GM12878 (cell line): ENCODE measurements around the gene AMBP. TPM values are rescaled to one million over a fixed set of nuclear protein-coding genes. Genes with fewer than 3 reads are reported as not detected.

Experiments used
- ATAC-seq: fragments of 200-7000 bp; cut with Tn5 transposase; 3 replicates; pipeline ENCODE4 v1.9.1; 2020; ENCODE audit warnings: mild to moderate bottlenecking, moderate library complexity
- BruUV-seq: library from RNA; stranded (reverse); fragments of 400-500 nt; replicated peaks from 2 replicates; lab custom pipeline; 2021; lab: Mats Ljungman, UMichigan
- CTCF ChIA-PET: fragments of 300-600 bp; sonication (Branson Sonifier 250); formaldehyde crosslinking; extraction: SDS; loops from one replicate; lab custom pipeline; 2021; ENCODE audit warnings: inconsistent platforms; lab: Yijun Ruan, JAX
- POLR2A ChIA-PET: fragments of 350-600 bp; formaldehyde crosslinking; extraction: SDS; loops from one replicate; lab custom pipeline; 2021; ENCODE audit warnings: inconsistent platforms; lab: Charles Lee
- RAD21 ChIA-PET: fragments of 300-600 bp; sonication (Branson Sonifier 250); formaldehyde crosslinking; loops from one replicate; lab custom pipeline; 2023; ENCODE audit warnings: antibody characterized with exemption; ENCODE audit not compliant: unreplicated experiment; lab: Charles Lee
- SMC1A ChIA-PET: fragments of 300-600 bp; sonication (Branson Sonifier 250); formaldehyde crosslinking; loops from one replicate; lab custom pipeline; 2023; ENCODE audit not compliant: unreplicated experiment, uncharacterized antibody; lab: Charles Lee
- DNase-seq: peaks from one replicate; pipeline ENCODE4 v3.0.0-alpha.2; 2011; ENCODE audit warnings: low read depth, low spot score
- FAIRE-seq: peaks from 3 replicates; lab custom pipeline; 2011; peaks lifted over from hg19 to GRCh38; lab: Jason Lieb, UNC
- H2AFZ ChIP-seq: 2 replicates; pipeline ENCODE4 v1.6.0; 2011; ENCODE audit warnings: low read depth, low read length, control low read depth; ENCODE audit not compliant: control insufficient read depth
- H3K27ac ChIP-seq: 2 replicates; pipeline ENCODE4 v1.5.1; 2011; ENCODE audit warnings: control low read depth; ENCODE audit not compliant: control insufficient read depth, insufficient read depth
- H3K27me3 ChIP-seq, 2 experiments: replicated peaks in 1 of 2; 2 replicates each; pipeline versions ENCODE4 v1.6.0 to v1.6.1; 2011; ENCODE audit warnings: low read length in 1 of 2; ENCODE audit not compliant: control insufficient read depth in 2 of 2, insufficient read depth in 2 of 2
- H3K36me3 ChIP-seq, 2 experiments: 2 replicates each; pipeline ENCODE4 v1.5.1; 2011; ENCODE audit warnings: low read length in 1 of 2; ENCODE audit not compliant: control insufficient read depth in 2 of 2, insufficient read depth in 2 of 2
- H3K4me1 ChIP-seq: 2 replicates; pipeline ENCODE4 v1.6.1; 2011; ENCODE audit warnings: mild to moderate bottlenecking, low read length, moderate library complexity, mixed read lengths; ENCODE audit not compliant: control insufficient read depth, insufficient read depth
- H3K4me2 ChIP-seq: 2 replicates; pipeline ENCODE4 v1.6.0; 2011; ENCODE audit warnings: control low read depth; ENCODE audit not compliant: control insufficient read depth, insufficient read depth
- H3K4me3 ChIP-seq: fragments of 200-600 bp; sonication (generic); 2 replicates; pipeline ENCODE4 v1.5.1; 2016
- H3K79me2 ChIP-seq: 2 replicates; pipeline ENCODE4 v1.6.0; 2011; ENCODE audit warnings: low read length; ENCODE audit not compliant: control insufficient read depth, insufficient read depth
- H3K9ac ChIP-seq: 2 replicates; pipeline ENCODE4 v1.8.0; 2011; ENCODE audit warnings: low read length, control low read depth, mixed read lengths; ENCODE audit not compliant: control insufficient read depth, insufficient read depth
- H3K9me3 ChIP-seq: replicated peaks from 3 replicates; pipeline ENCODE4 v1.5.1; 2011; ENCODE audit warnings: mild to moderate bottlenecking, low read length; ENCODE audit not compliant: control insufficient read depth, insufficient read depth
- H4K20me1 ChIP-seq: 2 replicates; pipeline ENCODE4 v1.6.0; 2011; ENCODE audit not compliant: control insufficient read depth, insufficient read depth
- CBX3 ChIP-seq: fragments of 200-600 bp; sonication (generic); IDR thresholded peaks from 2 replicates; pipeline ENCODE4 v1.6.1; 2016; ENCODE audit warnings: low read depth, borderline replicate concordance
- CHD2 ChIP-seq: IDR thresholded peaks from 2 replicates; pipeline ENCODE4 v1.6.1; 2011; ENCODE audit warnings: low read depth, low read length, improper control_type of control experiment, borderline replicate concordance
- DPF2 ChIP-seq: fragments of 450-650 bp; IDR thresholded peaks from 2 replicates; pipeline ENCODE4 v1.6.1; 2017; ENCODE audit warnings: mild to moderate bottlenecking
- IKZF1 ChIP-seq: fragments of 450-650 bp; conservative IDR thresholded peaks from 2 replicates; pipeline ENCODE4 v1.6.1; 2017; ENCODE audit warnings: antibody characterized with exemption, mild to moderate bottlenecking
- IKZF2 ChIP-seq, 2 experiments: fragments of 450-650 bp; IDR thresholded peaks; 2 replicates each; pipeline ENCODE4 v1.6.1; 2017; ENCODE audit warnings: mild to moderate bottlenecking in 2 of 2, moderate library complexity in 2 of 2
- LARP7 ChIP-seq: fragments of 450-650 bp; IDR thresholded peaks from 2 replicates; pipeline ENCODE4 v1.6.1; 2017; ENCODE audit warnings: mild to moderate bottlenecking
- MEF2A ChIP-seq: IDR thresholded peaks from 2 replicates; pipeline ENCODE4 v1.6.1; 2011; ENCODE audit warnings: low read depth, mild to moderate bottlenecking, low read length, moderate library complexity; ENCODE audit not compliant: insufficient read depth
- NR2C2 ChIP-seq: IDR thresholded peaks from 2 replicates; pipeline ENCODE4 v1.6.1; 2011; ENCODE audit warnings: borderline replicate concordance, low read depth; ENCODE audit not compliant: control insufficient read depth, insufficient read length
- PAX5 ChIP-seq: IDR thresholded peaks from 2 replicates; pipeline ENCODE4 v1.6.1; 2011; ENCODE audit warnings: low read depth, low read length, borderline replicate concordance
- SRF ChIP-seq, 2 experiments: IDR thresholded peaks; 2 replicates each; pipeline ENCODE4 v1.6.1; 2011; ENCODE audit warnings: low read depth in 2 of 2, low read length in 2 of 2, mild to moderate bottlenecking in 1 of 2, moderate library complexity in 1 of 2
- YBX1 ChIP-seq: fragments of 450-650 bp; IDR thresholded peaks from 2 replicates; pipeline ENCODE4 v1.6.1; 2016; ENCODE audit warnings: antibody characterized with exemption
- ZNF207 ChIP-seq: fragments of 450-650 bp; IDR thresholded peaks from 2 replicates; pipeline ENCODE4 v1.6.1; 2014; ENCODE audit warnings: antibody characterized with exemption, mild to moderate bottlenecking, borderline replicate concordance
- ZNF24 ChIP-seq: fragments of 450-650 bp; IDR thresholded peaks from 2 replicates; pipeline ENCODE4 v1.6.1; 2017; ENCODE audit warnings: antibody characterized with exemption, mild to moderate bottlenecking
- WGBS: methylation state at CpG from one replicate; pipeline ENCODE4 v1.1.6; 2016; ENCODE audit warnings: low lambda C conversion rate; ENCODE audit not compliant: insufficient replicate concordance, insufficient coverage; ENCODE audit errors: missing lambda C conversion rate; 5-methylcytosine and 5-hydroxymethylcytosine counted together
- in situ Hi-C: fragments of 300-500 bp; cut with MboI; formaldehyde crosslinking; loops from 9 replicates; pipeline ENCODE4 v1.14.3; 2018; ENCODE audit warnings: mixed read lengths
- intact Hi-C: fragments of 100-400 bp; cut with micrococcal nuclease; formaldehyde crosslinking; loops from one replicate; pipeline ENCODE4 v1.14.2; 2022; ENCODE audit not compliant: unreplicated experiment
- polyA plus RNA-seq, 11 experiments: library from polyadenylated mRNA; depleted of rRNA in 4 of 11; unstranded in 6 of 11; stranded (reverse) in 5 of 11; fragments of >200 nt; fragmentation: Nextera tagmentation in 4 of 11; fragmentation: Illumina TruSeq in 1 of 11; extraction: Ambion mirVana in 4 of 11; extraction: Trizol in 1 of 11; gene quantifications; 1 replicate in 1 of 11; 2 replicates in 10 of 11; pipeline versions ENCODE4 v1.2.1 to v1.2.3, GENCODE V29; 2011 to 2016; ENCODE audit warnings: inconsistent platforms in 2 of 11, missing spikeins in 2 of 11, low read depth in 1 of 11
- total RNA-seq, 4 experiments: library from RNA; depleted of rRNA in 3 of 4; stranded (reverse); fragments of >200 nt in 3 of 4; fragmentation: Illumina TruSeq in 1 of 4; extraction: Trizol in 1 of 4; gene quantifications; 2 replicates each; pipeline versions ENCODE4 v1.2.1 to v1.2.3, GENCODE V29; 2013 to 2021
- TF ChIP-seq, protein P1 (sequence below): fragments of 450-650 bp; IDR thresholded peaks from 2 replicates; pipeline ENCODE4 v1.6.1; 2016; ENCODE audit warnings: mild to moderate bottlenecking, moderate library complexity, borderline replicate concordance

The AMBP gene
- total and polyA plus RNA-seq, 10 of the 15 experiments (the other 5 are each of a cell fraction or from before 2014, with no cell fraction given), result 0.11 to 2.3 (median 0.18) TPM; not detected in 7

DNA sequence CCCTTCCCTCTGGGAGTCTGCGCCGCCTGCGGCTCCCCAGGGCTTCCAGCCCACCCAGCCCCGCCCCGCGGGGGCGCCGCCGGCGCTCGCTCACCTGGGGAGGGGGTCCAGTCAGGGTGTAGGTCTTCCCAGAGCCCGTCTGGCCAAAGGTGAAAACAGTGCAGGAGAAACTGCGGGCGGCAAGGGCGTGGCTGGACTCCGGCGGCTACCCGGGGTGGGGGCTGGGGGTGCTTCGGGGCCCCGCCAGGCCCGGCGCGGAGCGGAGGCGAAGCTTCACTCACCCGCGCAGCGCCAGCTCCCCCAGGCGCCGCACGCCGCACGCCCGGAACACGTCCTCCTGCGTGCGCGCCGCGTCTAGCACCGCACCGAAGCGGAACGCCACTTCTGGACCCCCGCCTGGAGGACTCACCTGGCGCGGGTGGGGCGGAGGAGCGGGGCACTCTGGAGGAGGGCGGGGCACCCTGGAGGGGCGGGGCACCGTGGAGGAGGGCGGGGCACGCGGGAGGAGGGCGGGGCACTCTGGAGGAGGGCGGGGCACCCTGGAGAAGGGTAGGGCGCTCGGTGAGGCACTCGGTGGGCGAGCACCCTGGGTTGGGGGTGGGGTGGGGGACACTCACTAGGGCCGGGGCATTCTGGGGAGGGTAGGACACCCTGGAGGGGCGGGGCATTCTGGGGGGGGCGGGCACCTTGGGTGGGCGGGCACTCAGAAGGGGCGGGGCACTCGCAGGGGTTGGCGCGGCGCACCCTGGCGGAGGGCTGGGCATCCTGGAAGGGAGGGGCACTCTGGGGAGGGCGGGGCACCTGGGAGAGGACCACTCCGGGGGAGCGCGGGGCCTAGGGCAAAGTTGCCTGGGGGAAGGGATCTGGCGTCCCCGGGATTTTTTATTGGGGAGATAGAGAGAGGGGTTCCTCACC, 20.2 kb upstream of the AMBP start:
- no peak for TF ChIP-seq LARP7
- Histone ChIP-seq H3K4me2 (no peak overlapping the region), H3K4me3 (no peak overlapping the region), H3K27me3 (no peaks in the 10 kb centered on the region; a peak in 2 of 4 replicates), H3K79me2 (no peaks in the 10 kb centered on the region), H2AFZ (no peak overlapping the region), H3K36me3 (no peaks in the 10 kb centered on the region), H3K9me3 (no peaks in the 10 kb centered on the region), H3K4me1 (no peaks in the 10 kb centered on the region), H3K27ac (no peak overlapping the region), H4K20me1 (no peaks in the 10 kb centered on the region), H3K9ac (no peak overlapping the region)
- intact Hi-C loops, result no loop called here
- FAIRE-seq (no peak), ATAC-seq (no peak), DNase-seq (no peak)
- ChIA-PET POLR2A (no interaction called here), RAD21 (no interaction called here), SMC1A (no interaction called here), CTCF (no interaction called here)
- BruUV-seq, result no TSS peak
- in situ Hi-C loops, result loop anchor here (25.0 kb wide), 1 partner anchor 189 kb away; no protein-coding TSS in a partner anchor
- WGBS, result 60% methylated on average over 14 of the region's 77 CpGs

DNA sequence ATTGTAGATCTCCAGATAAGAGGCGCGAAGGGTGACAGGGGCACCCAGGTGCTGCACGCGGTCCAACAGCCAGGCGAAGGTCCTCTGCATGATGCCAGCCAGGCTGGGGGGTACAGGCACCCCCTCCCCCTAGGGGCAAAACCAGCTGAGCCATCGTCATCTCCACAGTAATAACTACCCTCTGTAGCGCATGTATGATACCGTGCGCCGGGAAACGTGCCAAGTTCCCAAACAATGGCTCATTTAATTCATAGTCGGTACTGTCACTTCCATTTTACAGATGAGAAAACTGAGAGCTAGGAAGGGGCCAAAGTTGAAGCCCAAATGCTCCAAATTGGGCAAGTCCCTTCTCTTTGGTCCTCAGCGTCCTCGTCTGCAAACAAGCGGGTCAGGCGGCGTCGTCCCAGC, 19.5 kb upstream of the AMBP start:
- CTCF ChIA-PET, result no interaction called here
- 67% methylated on average over 18 of the region's 18 CpGs for WGBS
- no peak overlapping the region for H2AFZ ChIP-seq
- no peak for TF ChIP-seq CBX3
- TF ChIP-seq PAX5, result no peak
- no peak for TF ChIP-seq CHD2
- TF ChIP-seq, protein P1, sequence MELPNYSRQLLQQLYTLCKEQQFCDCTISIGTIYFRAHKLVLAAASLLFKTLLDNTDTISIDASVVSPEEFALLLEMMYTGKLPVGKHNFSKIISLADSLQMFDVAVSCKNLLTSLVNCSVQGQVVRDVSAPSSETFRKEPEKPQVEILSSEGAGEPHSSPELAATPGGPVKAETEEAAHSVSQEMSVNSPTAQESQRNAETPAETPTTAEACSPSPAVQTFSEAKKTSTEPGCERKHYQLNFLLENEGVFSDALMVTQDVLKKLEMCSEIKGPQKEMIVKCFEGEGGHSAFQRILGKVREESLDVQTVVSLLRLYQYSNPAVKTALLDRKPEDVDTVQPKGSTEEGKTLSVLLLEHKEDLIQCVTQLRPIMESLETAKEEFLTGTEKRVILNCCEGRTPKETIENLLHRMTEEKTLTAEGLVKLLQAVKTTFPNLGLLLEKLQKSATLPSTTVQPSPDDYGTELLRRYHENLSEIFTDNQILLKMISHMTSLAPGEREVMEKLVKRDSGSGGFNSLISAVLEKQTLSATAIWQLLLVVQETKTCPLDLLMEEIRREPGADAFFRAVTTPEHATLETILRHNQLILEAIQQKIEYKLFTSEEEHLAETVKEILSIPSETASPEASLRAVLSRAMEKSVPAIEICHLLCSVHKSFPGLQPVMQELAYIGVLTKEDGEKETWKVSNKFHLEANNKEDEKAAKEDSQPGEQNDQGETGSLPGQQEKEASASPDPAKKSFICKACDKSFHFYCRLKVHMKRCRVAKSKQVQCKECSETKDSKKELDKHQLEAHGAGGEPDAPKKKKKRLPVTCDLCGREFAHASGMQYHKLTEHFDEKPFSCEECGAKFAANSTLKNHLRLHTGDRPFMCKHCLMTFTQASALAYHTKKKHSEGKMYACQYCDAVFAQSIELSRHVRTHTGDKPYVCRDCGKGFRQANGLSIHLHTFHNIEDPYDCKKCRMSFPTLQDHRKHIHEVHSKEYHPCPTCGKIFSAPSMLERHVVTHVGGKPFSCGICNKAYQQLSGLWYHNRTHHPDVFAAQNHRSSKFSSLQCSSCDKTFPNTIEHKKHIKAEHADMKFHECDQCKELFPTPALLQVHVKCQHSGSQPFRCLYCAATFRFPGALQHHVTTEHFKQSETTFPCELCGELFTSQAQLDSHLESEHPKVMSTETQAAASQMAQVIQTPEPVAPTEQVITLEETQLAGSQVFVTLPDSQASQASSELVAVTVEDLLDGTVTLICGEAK, result no peak
- TF ChIP-seq YBX1, result no peak
- TF ChIP-seq SRF (IDR thresholded peaks at IDR 0.05; ENCODE audit: low read depth in 2 of 2, low read length in 2 of 2), result no peak
- no peak for TF ChIP-seq MEF2A
- no peak for TF ChIP-seq DPF2
- no peak for TF ChIP-seq ZNF24
- no peak for TF ChIP-seq ZNF207
- no peak for TF ChIP-seq NR2C2
- no peak for TF ChIP-seq IKZF1
- no peak for TF ChIP-seq IKZF2 (IDR thresholded peaks at IDR 0.05)

More for the DNA sequence above, 19.5 kb upstream of the AMBP start:
- FAIRE-seq (no peak), ATAC-seq (no peak), DNase-seq (no peak)
- Histone ChIP-seq H3K79me2 (no peaks in the 10 kb centered on the region), H4K20me1 (no peaks in the 10 kb centered on the region), H3K9ac (no peak overlapping the region), H3K36me3 (no peaks in the 10 kb centered on the region), H3K27me3 (no peaks in the 10 kb centered on the region; a peak in 2 of 4 replicates), H3K9me3 (no peaks in the 10 kb centered on the region), H3K4me3 (no peak overlapping the region), H3K4me1 (no peaks in the 10 kb centered on the region), H3K4me2 (no peak overlapping the region), H3K27ac (no peak overlapping the region)
- intact Hi-C loops, result no loop called here
- BruUV-seq, result no TSS peak
- POLR2A ChIA-PET, result no interaction called here
- in situ Hi-C loops, result loop anchor here (25.0 kb wide), 1 partner anchor 190 kb away; no protein-coding TSS in a partner anchor
- SMC1A ChIA-PET, result no interaction called here
- RAD21 ChIA-PET, result no interaction called here
